Cardiac fibroblast (primary cell): ENCODE data around the gene DNAI4.
"Not testable (repeated sequence)": the region's sequence is repeated elsewhere in the genome, so short reads cannot be mapped to it uniquely, and the experiment has no call there.

Experiments
- DNase-seq, 2 donors: peaks; one replicate each; pipeline versions ENCODE4 v3.0.0 to v3.0.0-alpha.2; 2010; ENCODE audit warnings: low read depth in 2 of 2
- H3K4me3 ChIP-seq, 2 donors: replicated peaks in 1 of 2; 1 replicate in 1 of 2; 2 replicates in 1 of 2; pipeline ENCODE4 v1.5.1; 2011; ENCODE audit warnings: low read depth in 2 of 2, low read length in 2 of 2, mild to moderate bottlenecking in 2 of 2, moderate library complexity in 1 of 2
- TF ChIP-seq, protein P1 (sequence below): IDR thresholded peaks from one replicate; pipeline ENCODE4 v1.5.1; 2011; ENCODE audit warnings: low read depth, mild to moderate bottlenecking, low read length, inconsistent platforms

The DNAI4 gene

DNA sequence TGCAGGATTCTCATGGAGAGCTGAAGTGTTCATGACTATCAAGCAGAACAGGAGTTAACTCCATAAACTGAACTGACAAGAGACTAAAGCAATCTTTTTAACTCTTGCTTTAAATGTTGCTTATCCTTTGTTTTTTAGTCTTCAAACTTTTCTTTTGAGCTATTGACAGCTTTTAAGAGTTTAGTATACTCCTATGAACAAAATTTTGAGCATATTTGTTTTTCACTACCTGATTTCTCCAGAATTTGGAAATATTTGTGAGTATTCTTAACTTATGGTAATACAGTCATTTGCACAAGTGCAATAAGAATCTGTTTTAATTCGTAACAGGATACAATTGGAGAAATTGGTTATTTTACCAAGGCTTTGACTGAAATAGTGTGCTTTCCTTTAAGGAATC lies 7.2 kb downstream of the DNAI4 start:
- DNase-seq = no peak
- H3K4me3 ChIP-seq = no peak overlapping the region
- TF ChIP-seq, protein P1, sequence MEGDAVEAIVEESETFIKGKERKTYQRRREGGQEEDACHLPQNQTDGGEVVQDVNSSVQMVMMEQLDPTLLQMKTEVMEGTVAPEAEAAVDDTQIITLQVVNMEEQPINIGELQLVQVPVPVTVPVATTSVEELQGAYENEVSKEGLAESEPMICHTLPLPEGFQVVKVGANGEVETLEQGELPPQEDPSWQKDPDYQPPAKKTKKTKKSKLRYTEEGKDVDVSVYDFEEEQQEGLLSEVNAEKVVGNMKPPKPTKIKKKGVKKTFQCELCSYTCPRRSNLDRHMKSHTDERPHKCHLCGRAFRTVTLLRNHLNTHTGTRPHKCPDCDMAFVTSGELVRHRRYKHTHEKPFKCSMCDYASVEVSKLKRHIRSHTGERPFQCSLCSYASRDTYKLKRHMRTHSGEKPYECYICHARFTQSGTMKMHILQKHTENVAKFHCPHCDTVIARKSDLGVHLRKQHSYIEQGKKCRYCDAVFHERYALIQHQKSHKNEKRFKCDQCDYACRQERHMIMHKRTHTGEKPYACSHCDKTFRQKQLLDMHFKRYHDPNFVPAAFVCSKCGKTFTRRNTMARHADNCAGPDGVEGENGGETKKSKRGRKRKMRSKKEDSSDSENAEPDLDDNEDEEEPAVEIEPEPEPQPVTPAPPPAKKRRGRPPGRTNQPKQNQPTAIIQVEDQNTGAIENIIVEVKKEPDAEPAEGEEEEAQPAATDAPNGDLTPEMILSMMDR = no peak

DNA sequence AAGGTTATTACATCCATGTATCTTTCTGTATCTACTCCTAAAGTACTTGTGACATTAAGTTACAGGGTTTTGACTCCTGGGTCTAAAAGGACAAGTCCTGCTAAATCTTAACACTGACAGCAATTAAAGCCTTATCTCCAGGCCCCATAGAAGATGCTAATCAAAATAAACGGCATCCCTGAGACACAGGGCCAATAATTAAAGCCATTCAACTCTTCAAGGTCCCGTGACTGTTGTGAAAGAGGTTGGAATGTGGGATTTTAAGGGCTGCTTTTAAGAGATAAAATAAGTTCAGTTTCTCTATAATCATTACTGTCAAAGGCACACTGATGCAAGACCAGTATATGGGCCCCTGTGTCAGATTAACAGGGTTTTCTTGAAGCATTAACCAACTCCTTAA lies 8.3 kb downstream of the DNAI4 start:
- TF ChIP-seq, protein P1 = no peak
- no peak overlapping the region for H3K4me3 ChIP-seq

GRCh38 chr1:66915203-66915602 lies 9.5 kb downstream of the DNAI4 start:
- not testable (repeated sequence) for H3K4me3 ChIP-seq, DNase-seq

More for the DNA sequence above, 8.3 kb downstream of the DNAI4 start:
- peak in 1 of 2 donors; percentile 61 for DNase-seq

DNA sequence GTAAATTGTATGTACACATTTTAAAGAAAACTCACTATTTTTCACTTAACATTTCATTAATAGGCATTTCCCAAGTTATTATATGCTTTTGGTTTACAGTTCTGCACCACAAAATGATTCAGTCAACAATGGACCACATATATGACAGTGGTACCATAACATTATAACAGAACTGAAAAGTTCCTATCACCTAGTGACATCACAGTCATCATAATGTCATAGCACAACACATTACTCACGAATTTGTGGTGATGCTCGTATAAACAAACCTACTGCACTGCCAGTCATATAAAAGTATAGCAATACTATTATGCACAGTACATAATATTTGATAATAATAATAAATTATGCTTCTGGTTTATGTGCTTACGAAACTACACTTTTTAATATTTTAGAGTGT lies 30.9 kb downstream of the DNAI4 start:
- TF ChIP-seq, protein P1 = no peak
- no peak for DNase-seq
- H3K4me3 ChIP-seq = no peak overlapping the region

GRCh38 chr1:66890621-66891020 lies 34.0 kb downstream of the DNAI4 start:
- TF ChIP-seq, protein P1 = no peak
- DNase-seq = peak in 1 of 2 donors; percentile 35
- no peak overlapping the region for H3K4me3 ChIP-seq

- TF ChIP-seq, protein P1 = no peak
- H3K4me3 ChIP-seq = no peak overlapping the region
- no peak for DNase-seq
These were observed 35.6 kb downstream of the DNAI4 start for GRCh38 chr1:66889030-66889429.

DNA sequence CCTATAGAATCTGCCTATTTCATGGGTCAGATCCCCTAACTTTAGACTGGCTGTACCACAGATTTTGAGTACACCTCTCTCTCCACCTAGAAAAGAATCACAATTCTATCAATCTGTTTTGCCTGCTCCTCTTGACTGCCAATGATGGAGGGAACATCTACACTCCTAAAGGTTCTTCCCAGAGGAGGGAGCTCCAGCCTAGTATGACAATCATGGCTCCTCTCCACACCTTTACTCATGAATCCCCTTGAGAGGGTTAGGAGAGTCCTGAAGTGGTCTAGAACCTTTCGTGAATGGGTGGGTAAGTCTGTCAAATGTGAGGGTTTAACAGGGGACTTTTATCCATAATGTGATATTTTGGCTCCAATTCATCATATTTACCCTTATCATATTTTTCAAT lies 48.0 kb downstream of the DNAI4 start:
- no peak for DNase-seq
- TF ChIP-seq, protein P1 = no peak
- H3K4me3 ChIP-seq = no peak overlapping the region
